Measurements from ENCODE around the gene P2RY2.

- TF ChIP-seq CTCF (conservative IDR thresholded peaks at IDR 0.05) (no peak), EZH2 (IDR thresholded peaks at IDR 0.05; ENCODE audit: low read depth) (no peak)
Observed at GRCh38 chr11:73177380-73177777, 40.7 kb upstream of the P2RY2 start.

All from PC-9 (cell line).